ENCODE data around the gene FHIT. TPM values are rescaled to one million over a fixed set of nuclear protein-coding genes. Genes with fewer than 3 reads are reported as not detected.

The FHIT gene
- total RNA-seq, 4 donors from 2014 or later, result 7.5 to 20.1 (median 13.5) TPM

DNA sequence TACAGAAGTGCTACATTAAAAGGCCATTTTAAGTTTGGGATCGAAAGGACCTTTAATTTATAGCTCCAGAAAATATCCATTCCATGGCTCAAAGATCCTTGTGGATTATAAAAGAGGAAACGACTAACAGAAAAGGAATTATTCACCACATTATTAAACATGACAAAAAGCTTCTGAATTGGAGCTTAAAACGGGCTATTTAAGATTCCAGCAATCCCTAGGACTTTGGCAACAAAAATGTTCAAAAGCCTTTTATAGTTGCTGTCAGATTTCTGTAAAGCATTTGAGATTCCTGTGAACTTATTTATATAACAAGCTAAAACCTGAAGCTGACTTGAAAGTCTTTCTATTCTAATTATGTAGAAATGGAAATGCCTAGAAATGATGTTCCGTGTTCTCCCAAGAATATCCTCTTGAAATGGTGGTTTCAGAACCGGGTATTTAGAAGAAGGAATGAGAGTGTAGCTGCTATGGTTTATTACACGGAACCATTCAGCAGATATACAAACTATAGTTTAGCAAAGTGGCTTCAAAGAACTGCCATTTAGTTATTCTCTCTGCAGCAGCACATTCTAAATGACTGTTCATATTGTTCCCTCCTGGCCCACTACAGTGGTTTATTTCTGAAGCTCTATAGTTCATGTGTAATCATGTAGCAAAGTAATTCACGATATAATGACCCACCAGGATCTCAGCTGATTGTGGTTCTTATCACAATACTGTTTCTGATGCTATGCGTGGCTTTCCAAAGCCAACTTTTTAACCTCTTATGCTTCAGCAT, 961.7 kb downstream of the FHIT start:
- no peak overlapping the region for H3K4me3 ChIP-seq
- H3K27me3 ChIP-seq, result no peaks in the 10 kb centered on the region
- intact Hi-C loops (cut with DNase I; ENCODE audit: low total_unique reads) (no loop called here), in situ Hi-C loops (cut with MboI; ENCODE audit: low pct_ligation_motif_present in 1 of 4, low pct_unique_long_range_greater_than_20kb in 1 of 4, low sequenced_read_pairs in 3 of 4) (no loop called here)
- no peak for DNase-seq
- WGBS, 2 donors (ENCODE audit: low coverage in 1 of 2), result 68 to 70% methylated on average over 8 of the region's 8 CpGs
- no peak overlapping the region for H3K27ac ChIP-seq
- no peaks in the 10 kb centered on the region for H3K36me3 ChIP-seq
- TF ChIP-seq POLR2A (IDR thresholded peaks at IDR 0.05) (no peak), POLR2AphosphoS5 (IDR thresholded peaks at IDR 0.05) (no peak), EP300 (IDR thresholded peaks at IDR 0.05; ENCODE audit: low read depth) (no peak)
- TF ChIP-seq, protein P1, sequence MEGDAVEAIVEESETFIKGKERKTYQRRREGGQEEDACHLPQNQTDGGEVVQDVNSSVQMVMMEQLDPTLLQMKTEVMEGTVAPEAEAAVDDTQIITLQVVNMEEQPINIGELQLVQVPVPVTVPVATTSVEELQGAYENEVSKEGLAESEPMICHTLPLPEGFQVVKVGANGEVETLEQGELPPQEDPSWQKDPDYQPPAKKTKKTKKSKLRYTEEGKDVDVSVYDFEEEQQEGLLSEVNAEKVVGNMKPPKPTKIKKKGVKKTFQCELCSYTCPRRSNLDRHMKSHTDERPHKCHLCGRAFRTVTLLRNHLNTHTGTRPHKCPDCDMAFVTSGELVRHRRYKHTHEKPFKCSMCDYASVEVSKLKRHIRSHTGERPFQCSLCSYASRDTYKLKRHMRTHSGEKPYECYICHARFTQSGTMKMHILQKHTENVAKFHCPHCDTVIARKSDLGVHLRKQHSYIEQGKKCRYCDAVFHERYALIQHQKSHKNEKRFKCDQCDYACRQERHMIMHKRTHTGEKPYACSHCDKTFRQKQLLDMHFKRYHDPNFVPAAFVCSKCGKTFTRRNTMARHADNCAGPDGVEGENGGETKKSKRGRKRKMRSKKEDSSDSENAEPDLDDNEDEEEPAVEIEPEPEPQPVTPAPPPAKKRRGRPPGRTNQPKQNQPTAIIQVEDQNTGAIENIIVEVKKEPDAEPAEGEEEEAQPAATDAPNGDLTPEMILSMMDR (IDR thresholded peaks at IDR 0.05), result no peak
- H3K4me1 ChIP-seq, result no peaks in the 10 kb centered on the region
- H3K9me3 ChIP-seq, result no peaks in the 10 kb centered on the region

DNA sequence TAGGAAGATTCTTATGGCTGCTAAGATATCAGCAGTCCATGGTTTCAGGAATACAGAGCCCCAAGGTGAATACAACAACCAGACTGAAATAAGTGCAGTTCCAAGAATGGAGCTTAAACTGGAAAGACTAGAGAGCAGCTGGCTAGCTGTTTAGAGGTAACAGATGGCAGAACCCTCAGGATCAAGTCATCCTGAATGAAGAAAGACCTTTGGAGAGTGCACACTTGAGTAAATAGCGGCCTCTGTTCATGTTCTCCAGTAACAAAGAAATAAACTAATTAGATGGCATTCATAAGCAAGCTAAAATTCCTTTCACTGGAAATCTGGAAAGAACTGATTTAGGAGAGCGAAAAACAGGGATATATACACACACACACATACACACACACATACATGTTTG, 968.4 kb downstream of the FHIT start:
- intact Hi-C loops (cut with DNase I; ENCODE audit: low total_unique reads), result no loop called here
- Histone ChIP-seq H3K4me1 (no peaks in the 10 kb centered on the region), H3K36me3 (no peaks in the 10 kb centered on the region), H3K9me3 (no peaks in the 10 kb centered on the region), H3K27me3 (no peaks in the 10 kb centered on the region), H3K27ac (no peak overlapping the region), H3K4me3 (no peak overlapping the region)
- in situ Hi-C loops (cut with MboI; ENCODE audit: low pct_ligation_motif_present in 1 of 4, low pct_unique_long_range_greater_than_20kb in 1 of 4, low sequenced_read_pairs in 3 of 4), result no loop called here
- TF ChIP-seq POLR2A (IDR thresholded peaks at IDR 0.05) (no peak), POLR2AphosphoS5 (IDR thresholded peaks at IDR 0.05) (no peak), EP300 (IDR thresholded peaks at IDR 0.05; ENCODE audit: low read depth) (no peak)
- TF ChIP-seq, protein P1 (IDR thresholded peaks at IDR 0.05), result no peak
- WGBS, 2 donors (ENCODE audit: low coverage in 1 of 2), result 70 to 85% methylated on average over 2 of the region's 2 CpGs
- no peak for DNase-seq

DNA sequence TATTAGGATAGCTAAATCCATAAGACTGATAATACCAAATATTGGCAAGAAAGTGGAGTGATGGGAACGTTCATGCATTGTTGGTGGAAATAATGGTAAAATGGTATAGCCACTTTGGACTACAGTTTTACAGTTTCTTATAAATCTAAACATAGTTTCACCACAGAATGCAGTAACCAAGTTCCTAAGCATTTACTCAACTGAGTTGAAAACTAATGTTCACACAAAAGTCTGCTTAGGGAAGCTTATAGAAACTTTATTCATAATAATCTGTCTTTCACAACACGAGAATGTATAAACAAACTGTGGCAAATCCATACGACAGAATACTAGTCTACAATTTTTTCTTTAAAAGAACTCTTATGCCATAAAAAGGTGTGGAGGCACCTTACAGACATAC, 969.3 kb downstream of the FHIT start:
- in situ Hi-C loops (cut with MboI; ENCODE audit: low pct_ligation_motif_present in 1 of 4, low pct_unique_long_range_greater_than_20kb in 1 of 4, low sequenced_read_pairs in 3 of 4), result no loop called here

DNA sequence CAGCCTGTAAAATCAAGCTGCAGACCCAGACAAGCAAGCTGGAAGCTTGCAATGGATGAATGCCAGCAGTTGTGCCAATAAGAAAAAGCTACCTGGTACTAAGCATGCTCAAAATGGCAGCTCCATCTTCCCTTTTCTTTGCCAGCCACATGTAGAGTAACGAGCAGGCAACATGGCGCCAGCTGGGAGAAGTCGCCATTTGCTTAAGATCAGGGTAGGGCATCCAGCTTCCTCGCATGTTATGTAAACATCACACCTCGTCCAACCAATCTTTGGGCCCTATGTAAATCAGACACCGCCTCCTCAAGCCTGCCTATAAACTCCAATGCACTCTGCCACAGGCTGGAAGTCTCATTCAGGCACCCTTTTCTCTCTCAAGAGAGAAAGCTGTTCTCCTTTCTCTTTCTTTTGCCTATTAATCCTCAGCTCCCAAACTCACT, 973.9 kb downstream of the FHIT start:
- intact Hi-C loops (cut with DNase I; ENCODE audit: low total_unique reads) (no loop called here), in situ Hi-C loops (cut with MboI; ENCODE audit: low pct_ligation_motif_present in 1 of 4, low pct_unique_long_range_greater_than_20kb in 1 of 4, low sequenced_read_pairs in 3 of 4) (no loop called here)
- H3K27ac ChIP-seq, result no peak overlapping the region
- H3K4me1 ChIP-seq, result no peaks in the 10 kb centered on the region
- H3K4me3 ChIP-seq, result no peak overlapping the region
- H3K36me3 ChIP-seq, result no peaks in the 10 kb centered on the region
- DNase-seq, result no peak
- no peaks in the 10 kb centered on the region for H3K27me3 ChIP-seq
- TF ChIP-seq EP300 (IDR thresholded peaks at IDR 0.05; ENCODE audit: low read depth), result no peak
- TF ChIP-seq, protein P1 (IDR thresholded peaks at IDR 0.05), result no peak
- TF ChIP-seq POLR2AphosphoS5 (IDR thresholded peaks at IDR 0.05), result no peak
- no peak for TF ChIP-seq POLR2A (IDR thresholded peaks at IDR 0.05)
- WGBS, 2 donors (ENCODE audit: low coverage in 1 of 2), result 82 to 90% methylated on average over 2 to 6 of the region's 6 CpGs
- H3K9me3 ChIP-seq, result no peaks in the 10 kb centered on the region

More for the DNA sequence above, 969.3 kb downstream of the FHIT start:
- Histone ChIP-seq H3K4me3 (no peak overlapping the region), H3K36me3 (no peaks in the 10 kb centered on the region), H3K27ac (no peak overlapping the region), H3K4me1 (no peaks in the 10 kb centered on the region), H3K27me3 (no peaks in the 10 kb centered on the region), H3K9me3 (no peaks in the 10 kb centered on the region)
- no peak for TF ChIP-seq EP300 (IDR thresholded peaks at IDR 0.05; ENCODE audit: low read depth)
- no peak for TF ChIP-seq POLR2AphosphoS5 (IDR thresholded peaks at IDR 0.05)
- TF ChIP-seq, protein P1 (IDR thresholded peaks at IDR 0.05), result no peak
- no peak for TF ChIP-seq POLR2A (IDR thresholded peaks at IDR 0.05)
- intact Hi-C loops (cut with DNase I; ENCODE audit: low total_unique reads), result no loop called here
- DNase-seq, result no peak
- 81 to 82% methylated on average over 3 of the region's 3 CpGs for WGBS, 2 donors (ENCODE audit: low coverage in 1 of 2)

All from transverse colon (tissue), 4 donors.